Measurements from ENCODE around the gene PAPPA2. TPM values are rescaled to one million over a fixed set of nuclear protein-coding genes. Genes with fewer than 3 reads are reported as not detected.

The PAPPA2 gene
- total RNA-seq, 2 experiments from 2014 or later = 0.08 TPM

DNA sequence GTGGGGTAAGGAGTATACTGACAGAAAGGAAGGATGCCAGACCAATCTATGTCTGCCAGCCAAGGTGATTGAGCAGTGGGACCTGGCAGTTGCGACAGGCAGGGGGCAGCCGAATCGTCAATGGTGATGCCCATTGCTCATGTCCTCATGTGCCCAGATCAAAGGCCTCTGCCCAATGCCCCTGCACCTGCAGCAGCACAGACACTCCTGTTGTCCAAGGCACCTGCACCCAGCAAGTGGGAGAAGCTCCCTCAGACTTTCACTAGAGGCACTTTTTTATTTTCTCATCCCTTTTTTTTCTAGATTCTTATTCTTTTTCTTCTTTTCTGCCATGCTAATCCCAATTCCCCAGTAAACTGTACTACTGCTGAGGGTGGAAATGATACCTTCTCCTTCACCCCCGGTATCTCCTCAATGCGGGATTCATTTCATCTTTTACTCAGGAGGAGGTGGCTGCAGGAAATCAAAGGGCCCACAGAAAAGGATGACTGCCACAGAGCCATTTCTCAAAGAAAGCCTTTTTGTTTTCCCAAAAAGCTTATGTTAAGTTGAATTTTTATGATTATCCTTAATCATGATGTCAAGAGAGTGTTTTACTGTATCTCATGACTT, 332.0 kb downstream of the PAPPA2 start:
- no peak overlapping the region for H3K4me3 Mint-ChIP-seq
- no peak for DNase-seq
- H3K4me1 Mint-ChIP-seq = no peaks in the 10 kb centered on the region
- no peaks in the 10 kb centered on the region for H3K27me3 Mint-ChIP-seq
- H3K9me3 Mint-ChIP-seq = no peaks in the 10 kb centered on the region
- ChIA-PET CTCF (no interaction called here), POLR2A (no interaction called here)
- H3K27ac Mint-ChIP-seq = no peak overlapping the region
- no peaks in the 10 kb centered on the region for H3K36me3 Mint-ChIP-seq (ENCODE audit: low read depth)

DNA sequence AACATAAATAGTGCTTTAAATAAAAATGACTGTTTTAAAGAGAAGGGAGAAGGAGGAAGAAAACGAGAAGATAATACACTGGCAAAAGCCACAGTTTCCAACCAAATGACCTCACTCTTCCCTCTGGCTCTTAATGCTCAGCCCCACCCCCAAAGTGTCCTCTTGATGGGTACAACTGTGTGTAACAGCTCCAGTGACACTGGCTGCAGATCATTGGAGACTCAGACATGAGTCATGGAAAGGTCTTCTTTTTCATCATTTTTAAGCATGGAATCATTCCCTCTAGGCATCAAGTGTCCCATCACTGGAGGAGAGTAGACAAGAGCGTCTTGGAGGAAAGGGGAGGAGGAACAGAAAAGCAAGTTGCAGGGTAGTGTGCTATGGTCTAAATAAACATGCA, 333.0 kb downstream of the PAPPA2 start:
- H3K9me3 Mint-ChIP-seq = no peaks in the 10 kb centered on the region
- H3K36me3 Mint-ChIP-seq (ENCODE audit: low read depth) = no peaks in the 10 kb centered on the region
- CTCF ChIA-PET = no interaction called here
- H3K4me1 Mint-ChIP-seq = no peaks in the 10 kb centered on the region
- no peaks in the 10 kb centered on the region for H3K27me3 Mint-ChIP-seq
- H3K27ac Mint-ChIP-seq = no peak overlapping the region
- POLR2A ChIA-PET = no interaction called here
- no peak overlapping the region for H3K4me3 Mint-ChIP-seq
- DNase-seq = no peak

DNA sequence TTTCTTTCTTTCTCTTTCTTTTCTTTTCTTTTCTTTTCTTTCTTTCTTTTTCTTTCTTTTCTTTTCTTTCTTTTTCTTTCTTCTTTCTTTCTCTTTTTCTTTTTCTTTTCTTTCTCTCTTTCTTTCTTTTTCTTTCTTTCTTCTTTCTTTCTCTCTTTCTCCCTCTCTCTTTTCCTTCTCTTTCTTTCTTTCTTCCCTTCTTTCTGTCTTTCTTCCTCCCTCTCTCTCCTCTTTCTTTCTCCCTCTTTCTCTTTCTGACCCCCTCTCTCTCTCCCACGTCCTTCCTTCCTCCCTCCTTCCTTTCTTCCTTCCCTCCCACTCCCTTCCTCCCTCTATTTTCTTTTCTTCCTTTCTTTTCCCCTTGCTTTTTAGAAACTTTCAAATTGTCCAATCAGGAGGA, 333.6 kb downstream of the PAPPA2 start:
- no peak for DNase-seq
- ChIA-PET POLR2A (no interaction called here), CTCF (no interaction called here)
- H3K4me3 Mint-ChIP-seq = no peak overlapping the region
- no peaks in the 10 kb centered on the region for H3K4me1 Mint-ChIP-seq
- H3K27me3 Mint-ChIP-seq = no peaks in the 10 kb centered on the region
- no peak overlapping the region for H3K27ac Mint-ChIP-seq
- H3K36me3 Mint-ChIP-seq (ENCODE audit: low read depth) = no peaks in the 10 kb centered on the region
- H3K9me3 Mint-ChIP-seq = no peaks in the 10 kb centered on the region

DNA sequence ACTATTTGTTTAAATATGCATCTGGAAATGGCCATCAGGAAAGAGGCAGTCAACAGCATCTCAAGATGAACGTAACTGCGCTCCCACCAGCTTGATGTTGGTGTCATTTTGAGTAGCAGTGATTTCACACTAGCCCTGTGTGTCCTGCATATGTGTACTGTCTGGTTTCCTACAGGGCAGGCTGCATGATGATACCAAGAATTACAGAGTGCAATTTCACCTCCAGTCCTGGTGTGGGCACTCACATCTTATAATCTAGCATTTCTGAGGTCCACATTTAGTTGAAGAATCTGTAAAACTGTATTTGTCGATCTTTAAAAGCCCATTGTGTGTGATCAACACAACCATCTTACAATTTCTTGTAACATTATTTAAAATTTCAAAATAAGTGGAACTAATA, 336.4 kb downstream of the PAPPA2 start:
- CTCF ChIA-PET = no interaction called here
- Mint-ChIP-seq H3K4me3 (no peak overlapping the region), H3K27ac (no peak overlapping the region), H3K27me3 (no peaks in the 10 kb centered on the region), H3K9me3 (no peaks in the 10 kb centered on the region), H3K36me3 (ENCODE audit: low read depth) (no peaks in the 10 kb centered on the region), H3K4me1 (no peaks in the 10 kb centered on the region)
- POLR2A ChIA-PET = no interaction called here
- DNase-seq = no peak

DNA sequence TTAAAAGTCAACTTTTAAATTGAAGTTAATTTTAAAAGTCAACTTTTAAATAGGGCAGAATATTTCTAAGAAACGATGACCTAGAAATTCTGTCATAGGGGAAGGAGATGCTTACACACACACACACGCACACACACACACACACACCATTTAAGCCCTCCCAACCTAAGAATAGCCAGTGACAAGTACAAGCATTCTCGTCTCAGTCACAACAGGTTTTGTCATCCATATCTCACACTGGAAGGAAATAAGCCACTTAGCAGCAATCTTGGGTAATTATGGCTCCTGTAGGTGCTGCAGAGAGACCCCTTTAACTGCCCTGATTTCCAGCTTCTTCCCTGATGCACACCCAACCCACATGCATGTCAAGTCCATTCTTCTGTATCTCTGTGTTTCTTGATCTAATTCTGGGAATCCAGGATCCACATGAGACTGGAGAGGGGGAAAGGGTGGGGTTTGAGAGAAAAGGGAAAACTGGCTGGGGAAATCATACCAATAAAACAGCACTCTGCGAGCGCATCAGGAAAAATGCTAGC, 338.1 kb downstream of the PAPPA2 start:
- Mint-ChIP-seq H3K4me3 (no peak overlapping the region), H3K36me3 (ENCODE audit: low read depth) (no peaks in the 10 kb centered on the region), H3K27me3 (no peaks in the 10 kb centered on the region), H3K4me1 (no peaks in the 10 kb centered on the region), H3K9me3 (no peaks in the 10 kb centered on the region), H3K27ac (no peak overlapping the region)
- no peak for DNase-seq
- ChIA-PET CTCF (no interaction called here), POLR2A (no interaction called here)

DNA sequence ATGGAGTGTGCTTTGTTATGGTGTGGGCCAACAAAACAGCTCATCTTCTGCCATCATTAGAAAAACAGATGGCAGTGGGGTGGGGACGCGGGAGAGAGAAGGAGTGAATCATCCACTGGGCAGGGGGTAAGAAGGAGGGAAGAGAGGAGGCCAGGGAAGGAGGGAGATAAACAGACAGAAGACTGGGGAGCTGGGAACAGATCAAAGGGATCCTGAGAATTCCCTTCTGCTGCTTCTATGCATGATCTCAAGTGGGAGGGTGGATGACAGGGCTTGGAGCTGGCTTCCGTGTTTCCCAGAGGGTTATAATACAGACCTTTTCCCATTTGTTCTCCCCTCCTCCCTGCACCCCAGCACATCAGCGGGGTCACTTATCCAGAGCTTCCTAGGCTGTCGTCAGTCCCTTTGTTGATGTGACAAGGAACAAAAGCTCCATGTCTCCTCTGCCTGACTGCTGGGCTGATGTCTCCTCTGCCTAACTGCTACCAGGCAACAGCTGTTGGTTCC, 338.6 kb downstream of the PAPPA2 start:
- Mint-ChIP-seq H3K27me3 (no peaks in the 10 kb centered on the region), H3K4me1 (no peaks in the 10 kb centered on the region), H3K9me3 (no peaks in the 10 kb centered on the region), H3K4me3 (no peak overlapping the region), H3K27ac (no peak overlapping the region), H3K36me3 (ENCODE audit: low read depth) (no peaks in the 10 kb centered on the region)
- DNase-seq = no peak
- ChIA-PET CTCF (no interaction called here), POLR2A (no interaction called here)

DNA sequence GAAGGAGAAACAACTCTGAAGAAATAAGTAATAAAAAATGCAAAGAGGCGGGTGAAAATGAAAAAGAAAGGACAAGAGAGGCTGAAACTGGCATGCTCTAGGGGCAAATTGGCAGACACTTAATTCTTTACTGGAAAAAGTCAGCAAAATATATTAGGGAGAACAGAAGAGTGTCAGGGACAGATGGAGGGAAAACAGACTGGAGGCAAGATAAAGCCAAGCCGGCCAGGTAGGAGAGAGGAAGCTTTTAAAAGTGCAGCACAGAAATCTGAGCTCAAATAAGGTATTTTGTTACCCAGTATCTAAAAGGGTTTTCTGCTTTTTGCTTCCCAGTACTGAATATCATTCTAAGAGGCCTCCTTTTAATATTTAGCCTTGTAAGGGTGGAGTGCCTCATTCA, 339.3 kb downstream of the PAPPA2 start:
- no peak overlapping the region for H3K4me3 Mint-ChIP-seq
- no peaks in the 10 kb centered on the region for H3K36me3 Mint-ChIP-seq (ENCODE audit: low read depth)
- H3K27ac Mint-ChIP-seq = no peak overlapping the region
- H3K27me3 Mint-ChIP-seq = no peaks in the 10 kb centered on the region
- no peak for DNase-seq
- no peaks in the 10 kb centered on the region for H3K4me1 Mint-ChIP-seq
- POLR2A ChIA-PET = no interaction called here
- CTCF ChIA-PET = no interaction called here
- H3K9me3 Mint-ChIP-seq = no peaks in the 10 kb centered on the region

DNA sequence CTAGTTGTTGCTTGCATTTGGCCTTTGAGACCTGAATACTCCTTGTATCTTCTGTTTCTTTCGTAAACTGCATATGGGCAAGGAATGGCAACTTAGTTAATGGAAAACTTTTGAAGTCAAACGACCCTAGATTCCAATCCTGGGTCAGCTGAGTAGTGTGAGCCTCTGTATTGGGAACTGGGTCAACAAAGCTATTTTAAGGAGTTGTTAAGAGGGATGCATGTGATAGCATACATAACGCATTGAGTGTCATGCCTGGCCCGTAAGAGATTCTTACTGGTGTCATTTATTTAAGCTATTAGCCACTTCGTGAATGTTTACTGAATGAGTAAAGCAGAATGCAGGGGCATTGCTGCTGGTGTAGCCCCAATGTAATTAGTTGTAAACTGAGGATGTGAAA, 340.1 kb downstream of the PAPPA2 start:
- no peaks in the 10 kb centered on the region for H3K36me3 Mint-ChIP-seq (ENCODE audit: low read depth)
- ChIA-PET POLR2A (no interaction called here), CTCF (no interaction called here)
- H3K27ac Mint-ChIP-seq = no peak overlapping the region
- no peaks in the 10 kb centered on the region for H3K27me3 Mint-ChIP-seq
- no peaks in the 10 kb centered on the region for H3K4me1 Mint-ChIP-seq
- no peak for DNase-seq
- H3K9me3 Mint-ChIP-seq = no peaks in the 10 kb centered on the region
- no peak overlapping the region for H3K4me3 Mint-ChIP-seq

DNA sequence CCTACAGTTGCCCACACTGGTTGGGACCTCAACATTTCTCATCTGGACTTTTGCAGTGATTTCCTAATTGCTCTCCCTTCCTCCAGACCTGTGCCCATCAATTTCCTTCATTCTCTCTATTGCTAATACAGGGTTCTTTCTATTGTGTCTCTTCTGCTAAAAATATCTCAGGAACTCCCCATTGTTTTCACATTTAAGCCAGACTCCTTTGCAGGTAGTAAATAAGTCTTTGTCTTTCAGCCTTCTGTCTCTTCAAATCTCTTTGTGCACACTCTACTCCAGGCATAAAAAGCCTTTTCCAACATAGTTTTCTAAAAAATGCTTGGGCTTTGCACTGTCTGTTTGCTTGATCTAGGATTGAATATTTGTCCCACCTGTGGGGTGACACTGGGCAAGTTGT, 340.6 kb downstream of the PAPPA2 start:
- Mint-ChIP-seq H3K36me3 (ENCODE audit: low read depth) (no peaks in the 10 kb centered on the region), H3K4me1 (no peaks in the 10 kb centered on the region), H3K4me3 (no peak overlapping the region), H3K27ac (no peak overlapping the region), H3K27me3 (no peaks in the 10 kb centered on the region), H3K9me3 (no peaks in the 10 kb centered on the region)
- ChIA-PET POLR2A (no interaction called here), CTCF (no interaction called here)
- DNase-seq = no peak

DNA sequence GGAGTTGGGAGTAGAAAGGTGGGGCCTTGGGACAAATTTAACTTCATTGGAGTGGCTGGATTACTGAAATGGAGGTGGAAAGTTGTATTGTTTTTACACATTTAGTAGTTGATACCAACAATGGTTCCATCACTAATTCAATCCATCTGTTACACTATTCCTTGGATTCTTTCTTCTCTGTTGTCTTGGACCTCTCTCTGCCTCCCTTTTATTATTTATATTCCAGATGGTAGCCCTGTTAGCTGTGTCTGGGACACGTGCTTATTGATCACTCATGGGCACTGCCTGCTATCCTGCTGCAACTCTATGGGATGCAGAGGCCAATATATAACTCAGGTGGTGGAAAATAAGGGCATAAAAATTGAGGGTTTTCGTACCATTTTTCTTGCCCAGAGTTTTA, 346.3 kb downstream of the PAPPA2 start:
- CTCF ChIA-PET = no interaction called here
- peaks cover 2% of the 10 kb centered on the region for H3K27me3 Mint-ChIP-seq
- no peaks in the 10 kb centered on the region for H3K4me1 Mint-ChIP-seq
- no peak overlapping the region for H3K27ac Mint-ChIP-seq
- POLR2A ChIA-PET = no interaction called here
- peaks cover 3% of the 10 kb centered on the region for H3K9me3 Mint-ChIP-seq
- H3K36me3 Mint-ChIP-seq (ENCODE audit: low read depth) = no peaks in the 10 kb centered on the region
- H3K4me3 Mint-ChIP-seq = no peak overlapping the region
- no peak for DNase-seq

DNA sequence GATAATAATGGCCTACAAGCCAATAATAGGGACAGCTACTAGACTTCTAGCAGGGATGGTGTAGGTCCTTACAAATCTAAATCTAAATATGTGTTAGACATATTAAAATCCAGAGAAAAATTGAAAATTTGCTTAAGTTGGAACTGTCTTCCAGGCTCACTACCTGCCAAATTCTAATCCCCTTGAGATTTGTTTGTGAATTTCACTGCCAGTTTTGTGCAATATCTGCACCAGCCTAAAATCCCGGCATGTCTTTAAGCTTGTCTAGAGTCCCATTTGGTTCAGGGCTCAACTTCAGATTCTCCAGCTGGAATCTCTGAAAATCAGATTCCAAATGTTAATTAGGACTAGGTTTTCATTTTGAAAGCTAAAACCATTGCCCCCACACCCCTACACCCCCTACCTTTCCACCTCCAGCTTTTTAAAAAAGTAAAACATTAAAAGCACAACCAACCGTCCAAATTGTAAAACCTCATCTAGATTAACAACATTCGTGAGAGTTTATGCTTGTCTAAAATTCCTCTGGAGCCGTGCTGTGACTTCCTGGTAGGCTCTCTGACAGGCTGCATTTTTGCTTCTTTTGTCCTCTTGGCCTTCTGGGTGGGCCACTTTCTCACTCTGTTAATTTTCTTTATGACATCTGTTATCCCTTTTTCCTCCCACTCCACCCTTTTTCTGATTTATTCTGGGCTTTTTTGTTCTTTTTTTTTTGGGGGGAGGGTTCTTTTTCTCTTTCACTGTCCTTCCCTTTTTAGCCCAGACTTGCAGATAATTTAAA, 348.7 kb downstream of the PAPPA2 start:
- POLR2A ChIA-PET = no interaction called here
- Mint-ChIP-seq H3K9me3 (peaks cover 3% of the 10 kb centered on the region), H3K27ac (no peak overlapping the region), H3K4me1 (no peaks in the 10 kb centered on the region), H3K36me3 (ENCODE audit: low read depth) (no peaks in the 10 kb centered on the region), H3K27me3 (peaks cover 2% of the 10 kb centered on the region), H3K4me3 (no peak overlapping the region)
- DNase-seq = no peak
- CTCF ChIA-PET = no interaction called here

DNA sequence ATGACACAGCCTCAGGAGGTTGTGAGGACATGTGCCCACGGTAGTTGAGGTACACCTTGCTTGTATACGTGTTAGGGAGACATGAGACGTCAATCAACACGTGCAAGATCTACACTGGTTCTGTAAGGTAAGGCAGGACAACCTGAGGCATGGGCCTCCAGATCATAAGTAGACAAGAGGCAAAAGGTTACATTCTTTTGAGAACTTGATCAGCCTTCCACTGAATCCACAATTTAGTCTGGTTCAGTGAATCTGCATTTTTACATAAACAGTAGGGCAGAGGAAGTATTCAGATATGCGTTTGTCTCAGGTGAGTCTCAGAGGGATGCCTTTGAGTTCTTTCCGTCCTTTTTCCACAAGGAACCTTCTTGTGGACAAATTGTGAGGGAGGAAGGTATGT, 352.6 kb downstream of the PAPPA2 start:
- POLR2A ChIA-PET = no interaction called here
- Mint-ChIP-seq H3K27me3 (peaks cover 2% of the 10 kb centered on the region), H3K36me3 (ENCODE audit: low read depth) (no peaks in the 10 kb centered on the region), H3K9me3 (peaks cover 3% of the 10 kb centered on the region), H3K4me1 (no peaks in the 10 kb centered on the region), H3K27ac (no peak overlapping the region), H3K4me3 (no peak overlapping the region)
- CTCF ChIA-PET = no interaction called here
- no peak for DNase-seq

DNA sequence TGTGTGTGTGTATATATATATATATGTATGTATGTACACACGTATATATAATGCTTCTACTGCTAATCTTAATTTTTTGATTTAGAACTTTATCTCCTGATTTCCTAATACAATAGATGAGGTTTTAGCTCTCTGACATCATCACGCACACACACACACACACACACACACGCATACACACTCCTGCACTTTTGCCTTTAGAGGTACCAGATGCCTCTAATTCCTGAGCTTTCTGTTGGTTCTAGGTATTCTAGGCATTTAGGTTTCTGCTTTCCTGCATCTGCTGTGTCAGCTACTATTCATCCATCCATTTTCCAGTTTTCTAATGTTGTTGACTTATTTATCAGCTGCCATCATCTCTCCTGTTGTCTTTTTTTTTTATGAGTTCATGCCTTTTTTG, 353.3 kb downstream of the PAPPA2 start:
- CTCF ChIA-PET = no interaction called here
- no peaks in the 10 kb centered on the region for H3K36me3 Mint-ChIP-seq (ENCODE audit: low read depth)

DNA sequence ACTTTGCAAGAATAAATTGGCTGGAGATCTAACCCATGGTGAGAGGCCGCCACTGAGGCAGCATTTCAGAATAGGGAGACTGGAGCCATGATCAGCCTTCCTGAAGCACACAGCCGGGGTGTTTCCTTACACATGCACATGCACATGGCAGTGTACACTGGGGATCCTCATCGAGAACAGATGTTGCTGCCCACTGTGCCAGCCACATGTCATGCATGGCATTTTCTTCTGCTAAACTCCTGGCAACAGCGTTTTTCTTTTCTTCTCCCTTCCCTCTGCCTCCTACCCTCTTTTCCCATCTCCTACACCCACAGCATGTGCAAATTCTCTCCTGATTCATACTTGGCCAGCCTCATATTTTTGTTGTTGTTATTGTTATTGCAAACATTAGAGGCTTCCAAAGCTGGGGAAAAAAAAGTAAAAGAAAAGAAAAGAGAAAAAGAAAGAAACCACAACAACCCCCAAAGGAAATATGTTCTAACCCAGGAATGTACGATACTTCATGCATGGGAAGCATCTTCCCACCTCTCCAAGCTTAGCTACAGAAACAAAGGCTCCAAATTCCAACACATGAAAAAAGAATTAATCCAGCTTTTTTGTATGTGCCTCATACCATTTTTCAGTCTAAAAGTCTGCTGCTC, 357.5 kb downstream of the PAPPA2 start:
- CTCF ChIA-PET = no interaction called here

More for the DNA sequence above, 353.3 kb downstream of the PAPPA2 start:
- Mint-ChIP-seq H3K27ac (no peak overlapping the region), H3K9me3 (peaks cover 3% of the 10 kb centered on the region), H3K4me3 (no peak overlapping the region), H3K4me1 (no peaks in the 10 kb centered on the region), H3K27me3 (peaks cover 2% of the 10 kb centered on the region)
- POLR2A ChIA-PET = no interaction called here
- DNase-seq = no peak

More for the DNA sequence above, 357.5 kb downstream of the PAPPA2 start:
- Mint-ChIP-seq H3K36me3 (ENCODE audit: low read depth) (no peaks in the 10 kb centered on the region), H3K9me3 (no peaks in the 10 kb centered on the region), H3K27me3 (no peaks in the 10 kb centered on the region), H3K27ac (no peak overlapping the region), H3K4me1 (no peaks in the 10 kb centered on the region), H3K4me3 (no peak overlapping the region)
- POLR2A ChIA-PET = no interaction called here
- no peak for DNase-seq
